Mucosa of gallbladder (tissue), 1 donor: ENCODE data around the gene MED10. TPM values are rescaled to one million over a fixed set of nuclear protein-coding genes. Genes with fewer than 3 reads are reported as not detected.
"Not testable (repeated sequence)": the region's sequence is repeated elsewhere in the genome, so short reads cannot be mapped to it uniquely, and the experiment has no call there.

Experiments used
- DNase-seq: peaks from one replicate; pipeline ENCODE4 v3.0.0-alpha.2; 2020; ENCODE audit warnings: low spot score
- total RNA-seq: library from RNA; stranded (reverse); gene quantifications from one replicate; pipeline ENCODE4 v1.2.1, GENCODE V29; 2021
- donor health status: DM: no; HTN: no; CAD: no.

The MED10 gene
- total RNA-seq, 1 donor from 2014 or later, result 27.7 TPM

- no peak for DNase-seq
These were observed 5.9 kb downstream of the MED10 start for GRCh38 chr5:6372251-6373080.

- DNase-seq, result no peak
These were observed 7.1 kb downstream of the MED10 start for GRCh38 chr5:6371079-6371810.

GRCh38 chr5:6370580-6370979, 7.8 kb downstream of the MED10 start:
- no peak for DNase-seq

GRCh38 chr5:6365977-6366590, 12.3 kb downstream of the MED10 start:
- no peak for DNase-seq

GRCh38 chr5:6365142-6365976, 13.0 kb downstream of the MED10 start:
- DNase-seq, result no peak

GRCh38 chr5:6363454-6364011, 14.8 kb downstream of the MED10 start:
- DNase-seq, result not testable (repeated sequence)

GRCh38 chr5:6362846-6363245, 15.5 kb downstream of the MED10 start:
- DNase-seq, result no peak

GRCh38 chr5:6361101-6361500, 17.2 kb downstream of the MED10 start:
- no peak for DNase-seq

- no peak for DNase-seq
These were observed 17.8 kb downstream of the MED10 start for GRCh38 chr5:6360323-6361072.

- DNase-seq, result no peak
These were observed 18.6 kb downstream of the MED10 start for GRCh38 chr5:6359555-6360322.

GRCh38 chr5:6358434-6358820, 19.9 kb downstream of the MED10 start:
- no peak for DNase-seq

- not testable (repeated sequence) for DNase-seq
These were observed 20.4 kb downstream of the MED10 start for GRCh38 chr5:6357817-6358433.

- DNase-seq, result no peak
These were observed 21.7 kb downstream of the MED10 start for GRCh38 chr5:6356578-6357164.

- DNase-seq, result no peak
These were observed 23.1 kb downstream of the MED10 start for GRCh38 chr5:6355294-6355693.

GRCh38 chr5:6354848-6355247, 23.5 kb downstream of the MED10 start:
- DNase-seq, result no peak

GRCh38 chr5:6353602-6354302, 24.6 kb downstream of the MED10 start:
- DNase-seq, result no peak

- no peak for DNase-seq
These were observed 27.9 kb downstream of the MED10 start for GRCh38 chr5:6350277-6351090.

GRCh38 chr5:6349387-6349786, 29.0 kb downstream of the MED10 start:
- DNase-seq, result peak; percentile 35
